Hippocampal formation (tissue), 2 donors: Measurements from ENCODE around the gene CCDC39.
"Not testable (repeated sequence)": the region's sequence is repeated elsewhere in the genome, so short reads cannot be mapped to it uniquely, and the experiment has no call there.

Experiments
- DNase-seq, 2 donors: peaks; one replicate each; lab custom pipeline; 2025; lab: John Stamatoyannopoulos, UW

CCDC39 gene

DNA sequence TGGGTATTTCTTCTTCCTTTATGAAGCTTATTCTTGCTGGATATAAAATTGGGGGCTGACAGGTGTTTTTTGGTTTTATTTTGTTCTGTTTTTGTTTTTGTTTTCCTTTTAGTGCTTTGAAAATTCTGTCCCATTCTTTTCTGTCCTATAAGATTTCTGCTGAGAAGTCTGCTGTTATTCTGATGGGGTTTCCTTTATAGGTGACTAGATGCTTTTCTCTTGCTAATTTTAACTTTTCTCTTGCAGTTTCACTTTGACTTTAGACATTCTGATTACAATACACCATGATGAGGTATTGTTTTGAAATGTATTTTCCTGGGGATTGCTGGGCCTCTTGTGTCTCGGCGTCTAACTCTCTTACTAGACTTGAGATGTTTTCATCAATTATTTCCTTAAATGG lies 54.6 kb downstream of the CCDC39 start:
- no peak for DNase-seq

DNA sequence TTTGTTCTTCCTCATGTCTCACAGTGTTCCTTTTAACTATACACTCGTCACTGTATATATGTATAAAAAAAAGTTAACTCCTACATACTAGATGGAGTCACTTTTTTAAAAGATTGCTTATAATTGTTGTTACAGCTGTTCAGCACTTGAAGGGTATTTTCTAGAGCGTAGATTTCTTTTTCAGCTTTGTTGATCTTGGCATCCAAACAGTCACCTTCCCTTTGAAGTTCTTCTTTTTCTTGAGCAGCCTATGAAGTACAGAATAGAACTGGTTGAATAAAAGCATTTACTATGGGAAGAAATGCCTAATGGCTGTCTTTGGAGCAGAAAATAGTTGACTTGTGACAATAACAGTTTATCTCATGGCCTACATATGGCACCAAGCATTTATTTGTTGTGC lies 59.6 kb downstream of the CCDC39 start:
- DNase-seq: no peak

GRCh38 chr3:180618563-180618962 lies 60.7 kb downstream of the CCDC39 start:
- not testable (repeated sequence) for DNase-seq

DNA sequence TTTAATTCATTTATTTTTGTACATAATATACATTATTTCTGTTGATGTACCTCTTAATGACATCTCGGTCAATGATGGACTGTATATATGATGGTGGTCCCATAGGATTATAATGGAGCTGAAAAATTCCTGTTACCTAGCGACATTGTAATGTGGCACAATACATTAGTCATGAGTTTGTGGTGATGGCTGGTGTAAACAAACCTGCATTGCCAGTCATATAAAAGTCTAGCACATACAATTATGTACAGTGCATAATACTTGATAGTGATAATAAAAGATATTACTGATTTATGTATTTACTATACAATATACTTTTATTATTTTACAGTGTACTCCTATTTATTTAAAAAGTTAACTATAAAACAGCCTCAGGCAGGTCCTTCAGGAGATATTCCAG lies 62.2 kb downstream of the CCDC39 start:
- no peak for DNase-seq

- no peak for DNase-seq
Observed at GRCh38 chr3:180615954-180616353, 63.3 kb downstream of the CCDC39 start.

GRCh38 chr3:180612364-180612763 lies 66.9 kb downstream of the CCDC39 start:
- DNase-seq: no peak

GRCh38 chr3:180611006-180611405 lies 68.3 kb downstream of the CCDC39 start:
- DNase-seq: no peak

DNA sequence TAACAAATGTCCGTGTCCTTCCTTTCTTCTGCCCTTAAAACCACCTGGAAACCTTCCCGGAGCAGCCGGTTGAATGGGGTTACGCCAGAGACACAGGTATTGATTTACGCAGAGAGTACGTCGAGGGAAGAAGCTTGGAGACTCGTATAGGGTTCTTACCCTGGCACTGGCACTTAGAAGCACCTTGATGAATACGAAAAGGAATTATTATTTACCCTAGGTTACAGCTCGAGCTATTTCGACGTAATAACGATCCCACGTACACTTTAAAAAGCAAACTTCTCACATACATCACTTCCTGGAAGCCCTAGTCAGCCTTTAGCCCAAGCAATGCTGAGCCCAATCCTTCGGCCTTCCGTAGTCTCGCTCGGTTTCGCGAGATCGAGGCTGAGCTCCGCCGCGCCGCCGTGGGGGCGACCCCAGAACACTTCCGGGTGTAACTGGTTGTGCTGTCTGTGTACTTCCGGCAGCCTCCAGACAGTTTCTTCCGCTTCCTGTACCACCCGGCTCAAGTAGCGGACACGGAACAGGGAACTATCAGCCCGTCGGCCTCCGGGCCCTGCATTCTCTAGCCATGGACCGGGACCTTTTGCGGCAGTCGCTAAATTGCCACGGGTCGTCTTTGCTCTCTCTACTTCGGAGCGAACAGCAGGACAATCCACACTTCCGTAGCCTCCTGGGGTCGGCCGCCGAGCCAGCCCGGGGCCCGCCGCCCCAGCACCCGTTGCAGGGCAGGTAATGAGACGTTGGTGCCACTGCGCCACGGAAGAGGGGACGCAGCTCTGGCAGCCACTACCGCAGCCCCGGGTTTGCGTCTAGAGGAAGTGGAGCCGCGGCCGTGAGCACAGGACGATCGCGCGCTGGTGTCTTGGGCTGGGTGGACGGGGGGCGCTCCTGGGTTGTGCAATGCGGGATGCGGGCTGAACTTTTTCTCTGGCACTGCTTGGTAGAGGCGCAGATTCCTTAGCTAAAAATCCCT lies 77.3 kb downstream of the CCDC39 start, which contains the start of gene TTC14:
Gene TTC14, plus strand, starts transcription at position 476 of the 979 bp plus-strand sequence. Its CDS starts 99 bp downstream, at position 575.
- DNase-seq: peak; percentile 86 to 93

- DNase-seq: no peak
Observed at GRCh38 chr3:180600473-180600872, 78.8 kb downstream of the CCDC39 start.

DNA sequence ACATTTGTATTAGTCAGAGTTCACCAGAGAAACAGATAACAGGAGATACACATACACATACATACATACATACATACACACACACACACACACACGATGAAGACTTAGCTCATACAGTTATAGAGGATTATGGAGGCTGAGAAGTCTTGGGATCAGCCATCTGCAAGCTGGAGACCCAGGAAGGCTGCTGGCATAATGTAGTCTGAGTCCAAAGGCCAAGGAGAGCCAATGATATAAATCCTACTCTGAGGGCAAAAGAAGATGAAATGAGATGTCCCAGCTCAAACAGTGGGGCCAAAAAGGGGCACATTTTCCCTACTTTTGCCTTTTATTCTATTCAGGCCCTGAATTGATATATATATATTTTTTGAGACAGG lies 83.7 kb downstream of the CCDC39 start:
- DNase-seq: no peak

DNA sequence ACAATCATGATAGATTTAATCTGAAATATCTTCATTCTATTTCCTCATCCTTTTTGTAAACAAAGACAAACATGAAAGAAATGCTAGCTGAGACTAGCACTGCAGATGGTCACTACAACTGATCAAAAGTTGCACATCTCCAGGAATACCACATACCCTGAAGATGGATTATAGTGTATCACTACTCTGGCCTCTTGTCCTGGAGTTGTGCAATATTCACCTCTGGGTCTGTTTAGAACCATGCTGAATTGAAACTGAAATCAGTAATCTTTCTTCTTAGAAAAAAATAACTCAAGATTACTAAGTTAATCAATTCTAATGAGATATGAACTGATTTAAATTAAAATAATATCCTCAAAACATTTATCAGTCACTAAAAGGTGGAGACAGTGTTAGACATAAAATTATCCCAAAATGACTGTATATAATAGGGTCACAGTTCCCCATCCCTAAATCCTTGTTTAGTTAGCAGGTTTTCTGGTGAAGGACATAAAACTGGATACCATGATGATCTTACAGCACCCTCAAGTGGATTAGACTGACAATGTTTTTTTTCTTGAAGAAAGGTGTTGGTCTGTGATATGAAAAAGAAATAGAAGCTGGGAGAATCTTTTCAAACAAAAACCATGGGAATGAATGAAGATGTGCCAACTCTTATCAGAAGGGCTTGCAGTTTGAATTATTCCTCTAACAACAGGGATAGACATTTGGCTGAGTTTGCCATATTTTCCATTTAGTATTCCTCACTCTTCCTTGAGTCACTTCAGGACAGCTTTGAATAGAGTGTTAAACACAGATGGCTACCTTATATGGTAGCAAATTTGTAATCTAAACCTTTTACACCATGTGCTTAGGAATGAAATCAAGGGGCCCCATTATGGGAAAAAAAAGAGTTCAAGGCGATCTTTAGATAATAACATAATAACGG lies 84.4 kb downstream of the CCDC39 start:
- DNase-seq: peak in 1 of 2 donors; percentile 66

DNA sequence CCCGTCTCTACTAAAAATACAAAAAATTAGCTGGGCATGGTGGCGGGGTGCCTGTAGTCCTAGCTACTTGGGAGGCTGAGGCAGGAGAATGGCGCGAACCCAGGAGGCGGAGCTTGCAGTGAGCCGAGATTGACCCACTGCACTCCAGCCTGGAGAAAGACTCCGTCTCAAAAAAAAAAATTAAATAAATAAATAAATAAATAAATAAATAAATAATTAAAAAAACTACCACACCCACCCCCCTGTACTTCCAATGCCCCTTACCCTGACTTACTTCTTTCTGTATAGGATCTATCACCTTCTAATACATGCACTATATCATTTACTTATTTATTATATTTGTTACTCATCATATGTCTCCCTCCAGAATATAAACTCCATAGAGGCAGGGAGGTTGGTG lies 85.7 kb downstream of the CCDC39 start:
- not testable (repeated sequence) for DNase-seq

DNA sequence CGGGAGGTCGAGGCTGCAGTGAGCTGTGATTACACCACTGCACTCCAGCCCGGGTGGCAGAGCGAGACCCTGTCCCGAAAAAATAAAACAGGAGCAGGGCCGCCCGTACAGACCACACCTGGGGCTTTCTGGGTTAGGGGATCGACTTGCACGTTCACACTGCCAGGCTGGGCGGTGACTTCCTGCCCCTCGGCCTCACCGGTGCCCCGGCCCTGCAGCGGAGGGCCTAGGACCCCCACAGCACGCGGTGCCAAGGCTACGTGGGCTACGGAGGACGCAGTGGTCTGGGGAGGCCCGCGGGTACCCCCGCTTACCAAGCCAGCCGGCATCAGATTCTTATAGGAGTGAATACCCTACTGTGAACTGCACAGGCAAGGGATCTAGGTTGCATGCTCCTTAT lies 88.9 kb downstream of the CCDC39 start:
- no peak for DNase-seq

- no peak for DNase-seq
Observed at GRCh38 chr3:180580934-180581333, 98.4 kb downstream of the CCDC39 start.

DNA sequence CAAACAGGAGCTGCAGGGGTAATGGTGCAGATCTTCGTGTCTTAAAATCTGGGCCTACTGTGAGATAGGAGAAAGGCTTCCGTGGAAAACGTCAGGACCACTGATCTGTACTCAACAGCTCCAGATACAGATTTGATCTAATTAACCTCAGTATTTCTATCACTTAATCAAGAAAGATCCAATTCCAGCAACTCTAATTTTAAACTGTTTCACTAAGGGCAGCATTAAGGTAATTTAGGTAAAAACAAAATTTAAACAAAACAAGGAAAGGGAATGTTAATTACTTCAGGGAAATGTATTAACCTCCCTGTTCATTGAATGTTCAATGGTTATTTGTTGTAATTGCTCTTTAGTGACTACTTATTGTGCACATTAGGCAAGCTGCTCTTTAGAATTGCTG lies 103.7 kb downstream of the CCDC39 start:
- DNase-seq: no peak

- no peak for DNase-seq
Observed at GRCh38 chr3:180571831-180572598, 107.3 kb downstream of the CCDC39 start.

DNA sequence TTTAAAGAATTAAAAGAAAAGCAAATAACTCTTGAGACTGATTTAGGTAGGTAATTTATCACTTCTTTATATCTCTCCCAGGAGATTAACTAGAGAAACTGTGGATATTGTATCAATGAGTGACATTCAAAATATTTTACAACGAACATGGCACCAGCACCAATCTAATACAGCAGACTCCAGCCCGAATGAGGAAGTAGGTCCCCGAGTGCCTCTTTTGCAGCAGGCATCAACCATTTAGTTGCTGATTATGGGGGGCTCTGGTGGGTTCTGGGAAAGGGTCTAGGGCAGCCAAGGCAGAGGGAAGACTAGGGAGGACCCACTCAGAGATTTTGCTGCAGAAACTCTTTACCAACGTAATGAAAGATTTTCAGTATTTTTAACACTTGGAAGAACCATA lies 109.1 kb downstream of the CCDC39 start:
- DNase-seq: no peak

DNA sequence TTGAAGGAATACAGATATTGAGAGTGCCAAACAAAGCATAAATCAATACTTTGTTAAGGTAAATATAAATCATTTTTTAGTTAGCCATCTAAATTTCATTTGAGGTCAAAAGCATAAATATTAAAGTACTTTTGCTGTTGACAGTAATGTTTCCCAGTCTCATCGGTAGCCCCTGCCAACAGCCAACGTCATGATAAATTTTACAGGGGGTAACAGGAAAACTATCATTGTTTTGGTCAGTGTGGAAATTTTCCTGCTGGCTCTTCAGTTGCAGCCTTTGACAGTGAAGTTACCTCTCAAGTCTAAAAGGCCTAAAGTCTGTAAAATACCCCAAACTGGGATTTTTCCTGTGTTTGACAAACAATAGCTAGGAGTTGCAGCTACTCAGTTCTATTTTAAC lies 114.6 kb downstream of the CCDC39 start:
- DNase-seq: no peak
